ENCODE data around the gene ELP4. TPM values are rescaled to one million over a fixed set of nuclear protein-coding genes. Genes with fewer than 3 reads are reported as not detected.
A peak's percentile ranks its signal among the peaks of the same experiment; 100 is the strongest.

The ELP4 gene
- total RNA-seq, 6 experiments from 2014 or later: 7.3 to 16.4 (median 9.2) TPM

DNA sequence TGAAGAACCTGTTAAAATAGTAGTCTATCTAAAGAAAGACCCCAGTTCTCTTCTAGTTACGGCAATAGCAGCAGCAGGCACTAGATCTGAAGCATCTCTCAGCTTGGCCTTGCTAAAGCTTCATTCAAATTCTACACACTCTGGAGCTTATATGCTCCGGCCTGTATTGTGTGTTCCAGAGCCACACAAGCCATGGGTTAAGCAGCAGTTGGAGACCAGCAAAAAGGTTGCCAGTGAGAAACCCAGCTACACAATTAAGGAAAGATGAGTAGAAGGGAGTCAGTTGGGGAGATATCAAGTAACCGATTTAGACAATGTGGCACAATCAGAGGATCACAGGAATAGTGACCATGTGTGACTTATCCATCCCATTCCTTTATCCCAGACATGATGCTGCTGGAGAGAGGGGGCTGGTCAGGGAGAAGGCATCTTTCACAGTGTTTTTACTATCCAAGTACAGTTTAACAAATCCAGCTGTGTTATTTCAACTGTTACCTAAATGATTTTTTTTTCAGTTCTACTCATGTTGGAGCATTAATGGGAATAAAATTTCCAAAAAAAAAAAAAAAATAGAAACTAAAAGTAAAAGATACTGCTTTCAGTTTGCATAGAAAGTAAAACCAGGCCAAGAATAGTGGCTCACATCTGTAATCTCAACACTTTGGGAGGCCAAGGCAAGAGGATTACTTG lies 260.6 kb downstream of the ELP4 start:
- ATAC-seq (no peak), DNase-seq (no peak)
- Histone ChIP-seq H3K9me3 (no peaks in the 10 kb centered on the region), H3K27me3 (no peaks in the 10 kb centered on the region), H3K36me3 (no peaks in the 10 kb centered on the region), H3K27ac (no peak overlapping the region), H3K4me3 (no peak overlapping the region), H3K4me1 (peaks cover 0 to 3% (median 0%) of the 10 kb centered on the region in 4 donors)
- TF ChIP-seq, protein P1, sequence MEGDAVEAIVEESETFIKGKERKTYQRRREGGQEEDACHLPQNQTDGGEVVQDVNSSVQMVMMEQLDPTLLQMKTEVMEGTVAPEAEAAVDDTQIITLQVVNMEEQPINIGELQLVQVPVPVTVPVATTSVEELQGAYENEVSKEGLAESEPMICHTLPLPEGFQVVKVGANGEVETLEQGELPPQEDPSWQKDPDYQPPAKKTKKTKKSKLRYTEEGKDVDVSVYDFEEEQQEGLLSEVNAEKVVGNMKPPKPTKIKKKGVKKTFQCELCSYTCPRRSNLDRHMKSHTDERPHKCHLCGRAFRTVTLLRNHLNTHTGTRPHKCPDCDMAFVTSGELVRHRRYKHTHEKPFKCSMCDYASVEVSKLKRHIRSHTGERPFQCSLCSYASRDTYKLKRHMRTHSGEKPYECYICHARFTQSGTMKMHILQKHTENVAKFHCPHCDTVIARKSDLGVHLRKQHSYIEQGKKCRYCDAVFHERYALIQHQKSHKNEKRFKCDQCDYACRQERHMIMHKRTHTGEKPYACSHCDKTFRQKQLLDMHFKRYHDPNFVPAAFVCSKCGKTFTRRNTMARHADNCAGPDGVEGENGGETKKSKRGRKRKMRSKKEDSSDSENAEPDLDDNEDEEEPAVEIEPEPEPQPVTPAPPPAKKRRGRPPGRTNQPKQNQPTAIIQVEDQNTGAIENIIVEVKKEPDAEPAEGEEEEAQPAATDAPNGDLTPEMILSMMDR (IDR thresholded peaks at IDR 0.05): no peak
- no peak for TF ChIP-seq POLR2A (IDR thresholded peaks at IDR 0.05)
- 86% methylated on average over 1 of the region's 3 CpGs for WGBS (ENCODE audit: insufficient coverage, low coverage, low lambda C conversion rate, missing lambda C conversion rate)
- intact Hi-C loops (cut with DNase I): no loop called here

DNA sequence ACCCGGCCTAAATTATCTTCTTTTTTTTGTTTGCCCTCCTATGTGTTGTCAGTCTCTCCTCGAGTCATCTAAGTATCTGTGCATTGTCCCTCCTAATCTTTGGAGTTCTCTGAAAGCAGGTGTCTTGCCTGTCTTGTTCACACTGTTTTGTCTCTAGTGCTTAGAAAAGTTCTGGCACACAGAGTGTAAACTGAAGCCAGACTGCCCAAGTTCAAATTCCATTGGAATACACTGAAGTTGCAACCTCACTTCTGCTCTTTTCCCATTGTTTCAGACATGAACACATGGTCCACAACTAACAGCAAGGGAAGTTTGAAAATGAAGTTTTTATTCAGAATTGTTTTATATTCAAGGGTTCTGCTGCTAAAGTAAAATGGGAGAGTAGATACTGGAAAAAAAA lies 262.8 kb downstream of the ELP4 start:
- no peak overlapping the region for H3K27ac ChIP-seq
- TF ChIP-seq, protein P1 (IDR thresholded peaks at IDR 0.05): no peak
- TF ChIP-seq POLR2A (IDR thresholded peaks at IDR 0.05): no peak
- no peaks in the 10 kb centered on the region for H3K36me3 ChIP-seq
- intact Hi-C loops (cut with DNase I): no loop called here
- no peaks in the 10 kb centered on the region for H3K9me3 ChIP-seq
- ATAC-seq (peak in 3 of 4 donors; percentile 12 to 82 (median 62)), DNase-seq (no peak)
- 64% methylated on average over 2 of the region's 2 CpGs for WGBS (ENCODE audit: insufficient coverage, low coverage, low lambda C conversion rate, missing lambda C conversion rate)
- peaks cover 0 to 3% (median 0%) of the 10 kb centered on the region in 4 donors for H3K4me1 ChIP-seq
- H3K4me3 ChIP-seq: no peak overlapping the region
- no peaks in the 10 kb centered on the region for H3K27me3 ChIP-seq

DNA sequence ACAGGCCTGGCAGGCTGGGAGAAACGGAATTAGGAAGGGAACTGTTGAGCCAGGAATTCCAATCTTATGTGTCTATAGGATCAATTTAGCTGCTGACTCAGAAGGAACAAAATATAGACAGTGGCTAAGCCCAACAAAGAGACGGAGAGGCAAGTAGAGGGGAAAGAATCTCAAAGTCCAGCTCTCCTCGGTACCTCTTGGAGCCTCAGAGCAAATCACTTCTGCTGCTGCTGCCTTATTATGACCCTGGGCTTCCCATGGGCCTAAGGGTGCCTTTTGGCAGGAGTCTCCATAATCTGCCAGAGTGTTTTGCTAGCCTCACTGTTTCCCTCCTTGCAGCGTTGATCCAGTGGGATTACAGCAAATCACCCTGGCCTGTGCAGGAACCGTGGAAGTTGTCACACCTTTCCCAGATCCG lies 269.8 kb downstream of the ELP4 start:
- 81% methylated on average over 3 of the region's 6 CpGs for WGBS (ENCODE audit: insufficient coverage, low coverage, low lambda C conversion rate, missing lambda C conversion rate)
- TF ChIP-seq, protein P1 (IDR thresholded peaks at IDR 0.05): no peak
- no peak for TF ChIP-seq POLR2A (IDR thresholded peaks at IDR 0.05)
- no peak for ATAC-seq

DNA sequence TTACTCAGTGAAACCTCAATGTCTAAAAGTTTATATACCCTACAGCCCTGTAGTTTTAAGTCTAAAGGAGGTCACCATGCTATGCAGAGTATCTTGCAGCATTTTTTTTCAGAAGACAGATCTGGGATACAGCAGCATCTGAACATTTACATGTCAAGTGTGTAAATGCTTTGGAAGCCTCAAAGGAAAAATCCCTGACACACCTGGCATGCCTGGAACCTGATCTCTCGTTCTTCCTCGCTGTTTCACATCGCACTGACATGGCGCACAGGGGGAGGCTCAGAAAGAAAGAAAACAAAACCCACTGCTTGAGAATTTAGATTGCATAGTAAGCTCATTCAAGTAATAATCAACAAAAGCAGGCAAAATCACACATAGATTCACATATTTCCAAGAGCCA lies 270.5 kb downstream of the ELP4 start:
- ATAC-seq: no peak
- intact Hi-C loops (cut with DNase I): no loop called here
- Histone ChIP-seq H3K27ac (no peak overlapping the region), H3K9me3 (no peaks in the 10 kb centered on the region), H3K4me1 (no peaks in the 10 kb centered on the region), H3K27me3 (no peaks in the 10 kb centered on the region), H3K36me3 (no peaks in the 10 kb centered on the region), H3K4me3 (no peak overlapping the region)
- 97% methylated on average over 4 of the region's 4 CpGs for WGBS (ENCODE audit: insufficient coverage, low coverage, low lambda C conversion rate, missing lambda C conversion rate)
- no peak for TF ChIP-seq POLR2A (IDR thresholded peaks at IDR 0.05)
- TF ChIP-seq, protein P1 (IDR thresholded peaks at IDR 0.05): no peak
- DNase-seq: no peak

More for the DNA sequence above, 269.8 kb downstream of the ELP4 start:
- intact Hi-C loops (cut with DNase I): no loop called here
- Histone ChIP-seq H3K36me3 (no peaks in the 10 kb centered on the region), H3K27ac (no peak overlapping the region), H3K27me3 (no peaks in the 10 kb centered on the region), H3K4me1 (no peaks in the 10 kb centered on the region), H3K4me3 (no peak overlapping the region), H3K9me3 (no peaks in the 10 kb centered on the region)
- DNase-seq: no peak
